Hair follicular keratinocyte (primary cell): Measurements from ENCODE around the gene AP4E1. TPM values are rescaled to one million over a fixed set of nuclear protein-coding genes. Genes with fewer than 3 reads are reported as not detected.

ENCODE experiments used
- total RNA-seq: library from RNA; depleted of rRNA; stranded (reverse); fragments of >200 nt; gene quantifications from 2 replicates; pipeline ENCODE4 v1.2.3, GENCODE V29; 2015

The AP4E1 gene
- total RNA-seq = 8.3 and 9.1 TPM in 2 replicates

GRCh38 chr15:50908209-50909009 is at the start of gene AP4E1:
Gene AP4E1 (plus strand): TSS chr15:50908683. CDS start chr15:50908779, 96 bp downstream.

Other genes with a start within 250 kb of the AP4E1 start
- 14.4 and 22.2 TPM in 2 replicates for gene TRPM7, start 221.9 kb upstream of the AP4E1 start, total RNA-seq
- 81.4 and 87.4 TPM in 2 replicates for gene SPPL2A, start 143.0 kb upstream of the AP4E1 start, total RNA-seq
- gene TNFAIP8L3, start 186.2 kb downstream of the AP4E1 start, total RNA-seq = 1.1 and 1.3 TPM in 2 replicates